ENCODE data around the gene WEE1. TPM values are rescaled to one million over a fixed set of nuclear protein-coding genes. Genes with fewer than 3 reads are reported as not detected.
A peak's percentile ranks its signal among the peaks of the same experiment; 100 is the strongest.
"Not testable (repeated sequence)": the region's sequence is repeated elsewhere in the genome, so short reads cannot be mapped to it uniquely, and the experiment has no call there.

Gene WEE1
- total RNA-seq, 1 donor from 2014 or later: 51.4 TPM

DNA sequence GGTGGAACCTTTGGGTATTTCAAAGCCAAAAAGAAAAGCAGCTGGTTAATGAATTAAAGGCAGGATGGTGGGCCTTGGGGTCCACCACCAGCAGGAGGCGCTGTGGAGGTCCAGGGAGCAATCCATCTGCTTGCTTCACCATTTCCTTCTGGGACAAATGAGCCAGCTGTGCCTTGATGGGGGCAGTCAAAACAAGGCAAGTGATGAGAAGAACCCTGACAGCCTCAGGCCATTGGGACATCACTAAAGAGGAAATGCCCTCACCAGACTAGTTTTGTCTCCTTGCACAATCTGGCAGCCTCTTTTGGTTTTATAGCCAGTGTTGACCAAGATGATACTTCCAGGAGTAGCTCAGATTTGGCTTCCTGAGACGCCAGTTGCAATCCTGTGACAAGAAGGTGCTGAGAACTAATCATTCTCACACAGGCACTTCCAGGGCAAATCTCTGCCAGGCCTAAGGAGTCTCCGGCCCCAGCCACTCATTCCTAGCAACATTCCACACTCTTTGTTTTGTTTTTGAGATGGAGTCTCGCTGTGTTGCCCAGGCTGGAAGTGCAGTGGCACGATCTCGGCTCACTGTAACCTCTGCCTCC lies 38.2 kb upstream of the WEE1 start:
- intact Hi-C loops (cut with micrococcal nuclease): loop anchor here (1.0 to 10.0 kb wide), 4 partner anchors 40 to 770 kb away; partner anchors contain the start of gene ADM
- Mint-ChIP-seq H3K4me3 (no peak overlapping the region), H3K27me3 (ENCODE audit: insufficient read depth) (no peaks in the 10 kb centered on the region), H3K9me3 (no peaks in the 10 kb centered on the region), H3K36me3 (ENCODE audit: low read depth) (no peaks in the 10 kb centered on the region), H3K4me1 (ENCODE audit: low read depth) (no peaks in the 10 kb centered on the region), H3K27ac (no peak overlapping the region)
- peak; percentile 59 for DNase-seq (ENCODE audit: low spot score)

GRCh38 chr11:9538548-9538947 lies 34.9 kb upstream of the WEE1 start:
- Mint-ChIP-seq H3K27ac (no peak overlapping the region), H3K36me3 (ENCODE audit: low read depth) (no peaks in the 10 kb centered on the region), H3K27me3 (ENCODE audit: insufficient read depth) (no peaks in the 10 kb centered on the region), H3K4me1 (ENCODE audit: low read depth) (no peaks in the 10 kb centered on the region), H3K9me3 (no peaks in the 10 kb centered on the region), H3K4me3 (no peak overlapping the region)
- intact Hi-C loops (cut with micrococcal nuclease): loop anchor here (10.0 kb wide), 1 partner anchor 766 kb away; the partner anchor contains the start of gene ADM
- no peak for DNase-seq (ENCODE audit: low spot score)

DNA sequence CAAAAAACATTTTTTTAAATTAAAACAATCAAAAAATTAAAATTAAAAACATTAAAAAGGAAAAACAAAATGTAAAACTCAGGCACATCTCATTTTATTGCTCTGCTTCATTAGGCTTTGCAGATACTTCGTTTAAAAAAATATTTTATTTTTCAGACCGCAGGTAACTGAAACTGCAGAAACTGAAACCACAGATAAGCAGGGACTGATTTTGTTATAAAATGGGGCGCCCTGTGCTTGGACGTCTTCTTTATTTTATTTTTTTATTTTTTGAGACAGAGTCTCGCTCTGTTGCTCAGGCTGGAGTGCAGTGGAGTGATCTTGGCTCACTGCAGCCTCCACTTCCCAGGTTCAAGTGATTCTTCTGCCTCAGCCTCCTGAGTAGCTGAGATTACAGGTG lies 24.3 kb upstream of the WEE1 start:
- H3K9me3 Mint-ChIP-seq; H3K27ac Mint-ChIP-seq; H3K4me1 Mint-ChIP-seq (ENCODE audit: low read depth); H3K27me3 Mint-ChIP-seq (ENCODE audit: insufficient read depth); H3K4me3 Mint-ChIP-seq; intact Hi-C loops (cut with micrococcal nuclease); DNase-seq (ENCODE audit: low spot score); H3K36me3 Mint-ChIP-seq (ENCODE audit: low read depth): not testable (repeated sequence)

DNA sequence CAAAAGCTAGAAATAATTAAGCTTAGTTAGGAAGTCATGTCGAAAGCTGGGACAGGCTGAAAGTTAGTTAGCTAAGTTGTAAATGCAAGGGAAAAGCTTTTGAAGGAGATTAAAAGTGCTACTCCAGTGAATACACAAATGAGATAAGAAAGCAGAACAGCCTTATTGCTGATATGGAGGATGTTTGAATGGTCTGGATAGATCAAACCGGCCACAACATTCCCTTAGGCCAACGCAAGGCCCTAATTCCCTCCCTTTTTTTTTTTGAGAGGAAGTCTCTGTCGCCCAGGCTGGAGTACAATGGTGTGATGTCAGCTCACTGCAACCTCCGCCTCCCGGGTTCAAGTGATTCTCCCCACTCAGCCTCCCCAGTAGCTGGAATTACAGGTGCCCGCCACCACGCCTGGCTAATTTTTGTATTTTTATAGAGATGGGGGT lies 23.3 kb upstream of the WEE1 start:
- DNase-seq (ENCODE audit: low spot score): no peak
- intact Hi-C loops (cut with micrococcal nuclease): no loop called here
- H3K27ac Mint-ChIP-seq: no peak overlapping the region
- no peaks in the 10 kb centered on the region for H3K4me1 Mint-ChIP-seq (ENCODE audit: low read depth)
- no peaks in the 10 kb centered on the region for H3K36me3 Mint-ChIP-seq (ENCODE audit: low read depth)
- peaks cover 1% of the 10 kb centered on the region for H3K27me3 Mint-ChIP-seq (ENCODE audit: insufficient read depth)
- no peaks in the 10 kb centered on the region for H3K9me3 Mint-ChIP-seq
- no peak overlapping the region for H3K4me3 Mint-ChIP-seq

DNA sequence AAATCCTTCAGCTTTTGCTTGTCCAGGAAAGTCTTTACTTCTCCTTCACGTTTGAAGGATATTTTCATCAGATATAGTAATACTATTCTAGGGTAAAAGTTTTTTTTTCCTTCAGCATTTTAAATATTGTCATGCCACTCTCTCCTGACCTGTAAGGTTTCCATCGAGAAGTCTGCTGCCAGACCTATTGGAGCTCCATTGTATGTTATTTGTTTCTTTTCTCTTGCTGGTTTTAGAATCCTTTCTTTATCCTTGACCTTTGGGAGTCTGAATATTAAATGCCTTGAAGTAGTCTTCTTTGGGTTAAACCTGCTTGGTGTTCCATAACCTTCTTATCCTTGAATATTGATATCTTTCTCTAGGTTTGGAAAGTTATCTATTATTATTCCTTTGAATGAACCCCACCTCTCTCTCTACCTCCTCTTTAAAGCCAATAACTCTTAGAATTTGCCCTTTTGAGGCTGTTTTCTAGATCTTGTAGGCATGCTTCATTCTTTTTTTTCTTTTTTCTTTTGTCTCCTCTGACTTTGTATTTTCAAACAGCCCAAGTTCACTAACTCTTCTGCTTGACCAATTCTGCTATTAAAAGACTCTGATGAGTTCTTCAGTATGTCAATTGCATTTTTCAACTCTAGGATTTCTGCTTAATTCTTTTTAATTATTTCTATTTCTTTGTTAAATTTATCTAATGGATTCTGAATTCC lies 12.0 kb upstream of the WEE1 start:
- Mint-ChIP-seq H3K4me1 (ENCODE audit: low read depth) (peaks cover 24% of the 10 kb centered on the region), H3K9me3 (peaks cover 24% of the 10 kb centered on the region), H3K36me3 (ENCODE audit: low read depth) (peaks cover 15% of the 10 kb centered on the region), H3K27me3 (ENCODE audit: insufficient read depth) (no peaks in the 10 kb centered on the region), H3K27ac (no peak overlapping the region), H3K4me3 (no peak overlapping the region)
- intact Hi-C loops (cut with micrococcal nuclease): no loop called here
- DNase-seq (ENCODE audit: low spot score): no peak

DNA sequence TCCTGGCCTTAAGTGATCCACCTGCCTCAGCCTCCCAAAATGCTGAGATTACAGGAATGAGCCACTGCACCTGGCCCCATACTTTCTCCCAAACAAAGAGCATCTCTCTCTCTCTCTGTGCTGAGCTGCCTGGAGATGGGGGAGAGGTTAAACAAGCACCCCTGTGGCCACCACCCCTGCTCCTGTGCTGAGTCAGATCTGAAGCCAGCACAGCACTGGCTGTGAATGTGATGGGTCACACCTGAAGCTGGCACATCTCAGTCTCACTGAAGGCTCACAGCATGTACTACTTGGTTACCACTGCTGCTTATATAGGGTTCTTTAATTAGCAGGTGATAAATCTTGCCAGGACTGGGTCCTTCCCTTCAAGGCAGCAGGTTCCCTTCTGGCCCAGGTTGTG lies 10.8 kb upstream of the WEE1 start:
- DNase-seq (ENCODE audit: low spot score): no peak
- Mint-ChIP-seq H3K4me3 (no peak overlapping the region), H3K4me1 (ENCODE audit: low read depth) (peaks cover 27% of the 10 kb centered on the region), H3K27ac (no peak overlapping the region), H3K27me3 (ENCODE audit: insufficient read depth) (no peaks in the 10 kb centered on the region), H3K36me3 (ENCODE audit: low read depth) (peaks cover 13% of the 10 kb centered on the region), H3K9me3 (peaks cover 24% of the 10 kb centered on the region)
- intact Hi-C loops (cut with micrococcal nuclease): no loop called here

GRCh38 chr11:9563196-9563730 lies 10.2 kb upstream of the WEE1 start:
- Mint-ChIP-seq H3K27me3 (ENCODE audit: insufficient read depth) (no peaks in the 10 kb centered on the region), H3K27ac (no peak overlapping the region), H3K36me3 (ENCODE audit: low read depth) (peaks cover 13% of the 10 kb centered on the region), H3K4me1 (ENCODE audit: low read depth) (peaks cover 29% of the 10 kb centered on the region), H3K9me3 (peaks cover 24% of the 10 kb centered on the region), H3K4me3 (no peak overlapping the region)
- intact Hi-C loops (cut with micrococcal nuclease): no loop called here
- DNase-seq (ENCODE audit: low spot score): no peak

DNA sequence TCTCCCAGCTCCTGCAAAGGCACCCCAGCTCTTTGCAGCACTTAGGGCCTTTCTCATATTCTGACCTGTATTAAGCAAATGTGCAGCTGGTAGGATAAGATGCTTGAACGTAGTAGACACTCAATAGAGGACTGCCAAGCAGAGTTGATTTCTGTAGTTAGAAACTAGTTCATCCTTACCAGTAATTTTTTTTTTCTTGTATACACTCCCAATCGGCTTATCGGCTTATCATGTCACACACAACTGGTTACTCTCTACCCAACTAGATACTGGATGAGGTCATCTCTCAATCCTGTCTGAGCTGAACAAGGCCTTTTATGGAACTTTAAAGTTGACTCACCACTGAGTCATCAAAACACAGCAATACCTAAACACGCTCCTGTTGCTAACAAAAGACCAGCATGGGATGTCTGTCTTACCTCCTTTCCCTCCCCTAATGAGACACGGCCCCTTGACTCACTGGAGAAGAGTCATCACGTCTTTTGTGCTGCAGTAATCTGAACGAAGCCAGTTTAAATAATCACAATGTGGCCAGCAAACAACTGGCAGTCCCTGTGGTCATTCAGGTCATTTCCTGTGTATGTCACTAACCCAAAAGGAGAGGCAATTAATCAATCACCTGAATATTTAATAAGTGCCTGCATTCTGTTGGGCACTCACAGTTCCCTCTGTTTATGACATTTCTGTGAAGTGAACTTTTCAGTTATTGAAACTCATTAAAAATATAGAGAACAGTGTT lies 7.5 kb upstream of the WEE1 start:
- H3K9me3 Mint-ChIP-seq: peaks cover 11% of the 10 kb centered on the region
- H3K27me3 Mint-ChIP-seq (ENCODE audit: insufficient read depth): peaks cover 4% of the 10 kb centered on the region
- H3K27ac Mint-ChIP-seq: peak overlapping the region; percentile 82
- peak overlapping the region; percentile 13 for H3K4me3 Mint-ChIP-seq
- H3K4me1 Mint-ChIP-seq (ENCODE audit: low read depth): peaks cover 37% of the 10 kb centered on the region
- peak; percentile 67 for DNase-seq (ENCODE audit: low spot score)
- intact Hi-C loops (cut with micrococcal nuclease): loop anchor here (1.0 to 5.0 kb wide), 7 partner anchors 9 to 1291 kb away; partner anchors contain the start of genes AMPD3 and ZBED5
- H3K36me3 Mint-ChIP-seq (ENCODE audit: low read depth): peaks cover 9% of the 10 kb centered on the region

DNA sequence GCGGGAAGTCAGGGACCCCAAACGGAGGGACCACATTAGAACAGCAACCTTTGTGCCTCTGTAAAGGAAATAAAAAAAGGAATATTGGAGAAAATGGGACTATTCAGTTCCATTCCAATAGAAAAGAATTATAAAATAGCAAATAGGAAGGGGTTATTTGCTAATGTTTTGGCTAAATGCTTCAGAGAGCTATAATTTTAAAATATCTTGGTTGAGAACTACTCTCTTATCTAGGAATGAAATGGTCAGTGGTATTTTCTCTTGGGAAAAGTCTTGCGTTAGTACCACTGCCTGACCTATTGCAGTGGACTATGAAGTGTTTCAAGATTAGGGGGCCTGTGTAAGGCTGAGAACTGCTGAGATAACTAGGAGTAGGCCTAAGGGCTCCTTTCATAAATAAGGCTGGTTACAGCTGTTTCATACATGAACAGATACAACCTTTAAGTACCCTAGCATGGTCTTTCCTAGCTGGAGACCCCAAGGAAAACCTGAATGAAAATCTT lies 6.9 kb upstream of the WEE1 start:
- Mint-ChIP-seq H3K4me1 (ENCODE audit: low read depth) (peaks cover 37% of the 10 kb centered on the region), H3K27me3 (ENCODE audit: insufficient read depth) (peaks cover 6% of the 10 kb centered on the region), H3K4me3 (no peak overlapping the region), H3K36me3 (ENCODE audit: low read depth) (peaks cover 5% of the 10 kb centered on the region), H3K9me3 (peaks cover 5% of the 10 kb centered on the region), H3K27ac (peak overlapping the region; percentile 82)
- intact Hi-C loops (cut with micrococcal nuclease): loop anchor here (1.0 to 5.0 kb wide), 7 partner anchors 9 to 1291 kb away; partner anchors contain the start of genes AMPD3 and ZBED5
- DNase-seq (ENCODE audit: low spot score): no peak

- Mint-ChIP-seq H3K27ac (no peak overlapping the region), H3K27me3 (ENCODE audit: insufficient read depth) (peaks cover 7% of the 10 kb centered on the region), H3K4me3 (no peak overlapping the region), H3K36me3 (ENCODE audit: low read depth) (peaks cover 2% of the 10 kb centered on the region), H3K4me1 (ENCODE audit: low read depth) (peaks cover 37% of the 10 kb centered on the region), H3K9me3 (no peaks in the 10 kb centered on the region)
- DNase-seq (ENCODE audit: low spot score): no peak
- intact Hi-C loops (cut with micrococcal nuclease): loop anchor here (5.0 kb wide), 2 partner anchors 890 to 1290 kb away; partner anchors contain the start of genes AMPD3 and ZBED5
These were observed 6.1 kb upstream of the WEE1 start for GRCh38 chr11:9567401-9567800.

DNA sequence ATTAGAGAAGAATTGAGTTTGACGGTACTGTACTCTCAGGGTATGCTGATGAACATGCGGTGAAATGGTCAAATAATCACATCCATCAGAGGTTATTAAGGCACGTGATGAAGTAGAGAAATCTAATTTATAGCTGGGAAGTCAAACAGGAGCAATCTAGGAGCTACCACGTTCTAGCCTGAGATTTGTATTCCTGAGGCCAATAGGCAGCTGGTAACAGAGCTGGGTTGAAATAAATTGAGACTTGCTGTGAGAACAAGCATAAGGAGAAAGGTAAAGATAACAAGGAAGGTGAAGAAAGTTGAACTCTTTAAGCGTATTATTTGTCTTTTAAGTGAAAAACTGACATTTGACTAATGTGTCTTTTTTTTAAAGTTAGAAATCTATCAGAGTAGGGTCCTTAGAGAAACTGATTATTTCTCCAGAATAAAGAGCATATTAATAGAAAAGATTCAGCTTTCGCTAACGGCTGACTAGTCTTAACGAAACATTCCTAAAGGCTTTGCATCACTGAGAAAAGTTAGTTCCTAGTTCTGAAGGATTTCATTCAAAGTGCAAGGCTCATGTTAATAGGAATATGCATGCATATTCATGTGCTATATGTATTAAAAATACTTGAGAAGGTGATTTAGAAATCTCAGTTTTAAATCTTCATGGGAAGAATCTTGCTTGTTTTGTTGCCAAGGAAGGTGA lies 5.2 kb upstream of the WEE1 start:
- no peaks in the 10 kb centered on the region for H3K36me3 Mint-ChIP-seq (ENCODE audit: low read depth)
- intact Hi-C loops (cut with micrococcal nuclease): loop anchor here (5.0 kb wide), 2 partner anchors 889 to 1289 kb away; partner anchors contain the start of genes AMPD3 and ZBED5
- no peak for DNase-seq (ENCODE audit: low spot score)
- peaks cover 29% of the 10 kb centered on the region for H3K4me1 Mint-ChIP-seq (ENCODE audit: low read depth)
- peaks cover 7% of the 10 kb centered on the region for H3K27me3 Mint-ChIP-seq (ENCODE audit: insufficient read depth)
- H3K4me3 Mint-ChIP-seq: no peak overlapping the region
- no peaks in the 10 kb centered on the region for H3K9me3 Mint-ChIP-seq
- no peak overlapping the region for H3K27ac Mint-ChIP-seq

Measured in activated T-helper 1 cell treated with anti-CD3 and anti-CD28 coated beads, Interleukin-12 subunit alpha, Interleukin-12 subunit beta, Interleukin-2, Interleukin-4 antibody, amounts not matched to agents 30 ng/mL and 10 ng/mL and 1 ng/mL, durations not matched to agents 14 hours and 24 hours and 36 hours (primary cell).